Stimulated activated CD4-positive, alpha-beta T cell treated with anti-CD3 and anti-CD28 coated beads, Interleukin-2, amount 100 ng/mL, for 24 hours (primary cell): ENCODE data around the gene PPIF.

Experiments used
- DNase-seq, 2 donors: peaks; one replicate each; pipeline ENCODE4 v3.0.0-alpha.2; 2020

The PPIF gene

GRCh38 chr10:79375321-79376077 lies 28.2 kb downstream of the PPIF start:
- DNase-seq: peak in 1 of 2 donors; percentile 12

GRCh38 chr10:79376078-79376628 lies 28.9 kb downstream of the PPIF start:
- DNase-seq: peak in 1 of 2 donors; percentile 11

DNA sequence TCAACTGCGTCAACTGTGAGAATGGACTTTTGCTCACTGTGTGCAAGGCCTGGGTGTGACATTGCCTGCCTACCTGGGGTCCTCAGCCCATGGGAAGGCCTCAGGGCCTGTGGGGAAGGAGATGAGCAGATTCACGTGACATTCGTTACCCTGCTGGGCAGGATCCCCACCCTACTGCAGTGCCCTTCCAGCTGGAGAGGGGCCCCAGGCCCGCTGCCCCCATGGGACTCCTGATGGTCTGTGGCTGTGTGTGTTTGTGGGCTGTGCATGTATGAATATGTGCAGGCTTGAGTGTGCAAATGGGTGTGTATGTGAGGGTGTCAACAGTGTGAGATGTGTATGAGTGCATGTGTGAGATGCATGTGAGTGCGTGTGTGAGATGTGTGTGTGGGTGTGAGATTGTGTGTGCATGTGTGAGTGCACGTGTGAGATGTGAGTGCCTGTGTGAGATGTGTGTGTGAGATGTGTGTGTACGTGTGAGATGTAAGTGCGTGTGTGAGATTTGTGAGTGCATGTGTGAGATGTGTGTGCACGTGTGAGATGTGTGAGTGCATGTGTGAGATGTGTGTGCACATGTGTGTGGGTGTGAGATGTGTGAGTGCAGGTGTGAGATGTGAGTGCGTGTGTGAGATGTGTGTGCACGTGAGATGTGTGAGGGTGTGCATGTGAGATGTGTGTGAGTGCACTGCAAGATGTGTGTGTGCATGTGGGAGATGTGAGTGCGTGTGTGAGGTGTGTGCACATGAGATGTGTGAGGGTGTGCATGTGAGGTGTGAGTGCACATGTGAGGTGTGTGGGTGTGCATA lies 29.7 kb downstream of the PPIF start:
- DNase-seq: peak in 1 of 2 donors; percentile 14

GRCh38 chr10:79377557-79378382 lies 30.5 kb downstream of the PPIF start:
- peak in 1 of 2 donors; percentile 10 for DNase-seq

DNA sequence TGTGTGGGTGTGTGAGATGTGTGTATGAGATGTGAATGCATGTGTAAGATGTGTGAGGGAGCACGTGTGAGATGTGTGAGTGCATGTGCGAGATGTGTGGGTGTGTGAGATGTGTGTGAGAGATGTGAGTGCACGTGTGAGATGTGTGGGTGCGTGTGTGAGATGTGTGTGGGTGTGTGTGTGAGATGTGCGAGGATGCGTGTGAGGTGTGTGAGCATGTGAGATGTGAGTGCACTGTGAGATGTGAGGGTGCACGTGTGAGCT lies 31.0 kb downstream of the PPIF start:
- peak in 1 of 2 donors; percentile 11 for DNase-seq

DNA sequence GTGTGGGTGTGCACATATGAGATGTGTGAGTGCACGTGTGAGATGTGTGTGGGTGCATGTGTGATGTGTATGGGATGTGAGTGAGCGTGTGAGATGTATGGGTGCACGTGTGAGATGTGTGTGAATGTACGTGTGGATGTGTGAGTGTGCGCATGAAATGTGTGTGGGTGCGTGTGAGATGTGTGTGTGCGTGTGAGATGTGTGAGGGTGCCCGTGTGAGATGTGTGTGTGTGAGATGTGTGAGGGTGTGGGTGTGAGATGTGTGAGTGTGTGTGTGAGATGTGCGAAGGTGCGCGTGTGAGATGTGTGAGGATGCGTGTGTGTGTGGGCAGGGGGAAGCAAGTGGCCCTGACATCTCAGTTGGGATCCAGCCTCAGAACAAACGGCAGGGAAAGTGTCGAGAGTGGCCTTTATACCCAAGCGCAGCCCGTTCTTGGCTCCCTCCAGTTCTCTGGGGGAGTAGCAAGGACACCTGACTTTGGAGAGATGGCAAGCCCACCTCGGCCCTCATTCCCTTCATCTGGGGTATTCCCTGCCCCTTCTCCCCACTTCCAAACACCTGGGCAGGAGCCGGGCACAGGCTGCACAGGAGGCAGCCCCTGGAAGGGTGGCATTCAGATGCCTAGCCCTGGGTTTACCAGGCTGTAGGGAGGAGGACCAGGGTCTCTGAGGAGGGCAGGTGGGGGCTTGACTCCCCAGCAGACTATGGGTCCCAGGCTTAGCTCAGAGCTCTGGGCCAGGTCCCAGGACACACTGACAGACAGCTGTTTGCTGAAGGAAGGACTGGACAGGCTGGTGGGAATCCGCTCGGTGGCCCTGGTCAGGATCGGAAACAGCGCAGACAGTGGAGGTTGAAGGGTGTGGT lies 31.6 kb downstream of the PPIF start:
- DNase-seq: peak in 1 of 2 donors; percentile 15

- peak in 1 of 2 donors; percentile 0 for DNase-seq
Measured at GRCh38 chr10:79379512-79380124, 32.3 kb downstream of the PPIF start.

DNA sequence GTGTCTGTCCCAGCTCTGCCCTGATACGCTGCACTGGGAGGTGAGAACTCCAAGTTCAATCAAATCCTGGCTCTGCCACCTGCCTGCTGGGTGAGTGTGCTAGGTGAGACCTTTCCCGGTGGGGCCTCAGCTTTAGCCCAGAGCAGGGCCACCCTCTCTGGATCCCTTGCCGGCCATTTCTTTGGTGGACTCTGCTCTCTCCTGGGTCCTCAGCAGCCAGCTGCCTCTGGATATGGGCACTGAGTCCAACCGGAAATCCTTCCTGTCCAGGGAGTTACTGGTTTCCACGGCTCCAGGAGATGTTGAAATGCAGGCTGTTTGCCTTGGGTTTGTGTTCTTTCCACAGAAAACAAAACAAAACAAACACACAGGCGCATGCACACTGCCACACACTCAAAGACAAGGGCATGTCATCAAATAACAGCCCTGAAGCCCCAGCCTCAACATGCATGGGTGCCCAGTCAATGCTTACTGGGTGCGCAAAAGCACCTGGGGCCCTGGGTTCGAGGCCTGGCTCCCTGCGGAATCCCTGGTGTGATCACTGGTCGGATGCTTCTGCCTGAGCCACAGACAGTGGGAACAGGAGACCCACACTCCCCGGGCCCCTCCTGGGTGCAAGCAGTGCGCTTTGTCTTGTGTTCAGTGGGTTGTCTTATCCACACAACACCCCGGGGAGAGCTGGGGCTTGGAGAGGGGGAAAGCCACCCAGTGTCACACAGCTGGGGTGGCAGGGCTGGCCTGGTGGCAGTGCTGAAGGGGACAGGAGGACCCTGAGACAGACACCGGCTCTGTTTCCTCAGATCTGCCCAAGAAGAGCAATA lies 33.1 kb downstream of the PPIF start:
- peak in 1 of 2 donors; percentile 11 for DNase-seq

DNA sequence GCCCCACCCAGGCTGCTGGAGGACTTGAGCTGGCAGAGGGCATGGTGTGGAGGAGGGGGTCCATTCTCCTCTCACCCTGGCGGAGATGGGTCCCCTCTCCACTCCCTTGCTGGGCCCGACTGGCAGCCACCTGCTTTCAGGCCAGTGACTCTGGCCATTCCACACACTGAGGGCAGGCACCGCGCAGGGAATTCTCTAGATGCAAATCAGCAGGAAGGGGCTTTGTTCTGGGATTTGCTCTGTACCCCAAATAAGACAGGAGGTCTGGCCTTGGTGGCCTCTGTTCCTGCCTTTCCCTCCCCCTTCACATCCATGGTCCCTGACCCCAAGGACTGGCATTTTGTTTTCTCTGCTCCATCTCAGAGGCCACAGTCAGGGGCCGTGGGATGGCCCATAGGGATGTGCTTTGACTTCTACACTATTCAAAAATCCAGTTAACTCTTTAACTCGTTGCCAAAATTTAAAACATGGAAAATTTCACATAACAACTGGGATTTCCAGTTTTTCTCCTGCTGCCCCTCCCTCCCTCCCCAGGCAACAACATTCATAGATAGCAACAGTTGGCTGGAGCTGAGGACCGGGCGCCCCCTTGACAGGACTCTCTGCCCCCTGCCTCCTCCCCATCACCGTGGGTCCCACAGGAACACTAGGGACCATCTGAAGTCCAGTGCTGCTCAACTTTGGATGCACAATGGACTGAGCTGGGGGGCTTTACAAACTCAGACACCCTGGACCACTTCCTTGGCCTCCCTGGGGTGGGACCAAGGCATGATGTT lies 33.9 kb downstream of the PPIF start:
- no peak for DNase-seq

DNA sequence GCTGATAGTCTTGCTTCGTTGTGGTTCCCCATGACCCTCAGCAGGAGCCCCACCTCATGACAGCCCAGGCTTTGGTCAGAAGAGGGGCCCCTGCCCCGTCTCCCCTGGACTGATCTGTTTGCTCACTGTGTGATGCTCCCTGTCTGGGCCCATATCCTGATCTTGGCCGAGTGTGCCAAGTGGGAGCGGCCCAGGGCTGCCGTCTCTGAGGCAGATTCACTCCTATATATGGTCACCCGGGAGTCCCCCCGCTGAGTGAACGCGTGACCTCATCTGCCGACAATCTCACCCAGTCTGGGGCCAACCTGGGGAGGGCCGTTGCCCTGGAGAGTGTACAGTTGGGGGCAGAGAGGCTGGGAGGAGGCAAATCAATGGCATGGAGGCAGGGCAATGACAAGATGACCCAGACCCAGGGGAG lies 34.5 kb downstream of the PPIF start:
- peak in 1 of 2 donors; percentile 10 for DNase-seq

DNA sequence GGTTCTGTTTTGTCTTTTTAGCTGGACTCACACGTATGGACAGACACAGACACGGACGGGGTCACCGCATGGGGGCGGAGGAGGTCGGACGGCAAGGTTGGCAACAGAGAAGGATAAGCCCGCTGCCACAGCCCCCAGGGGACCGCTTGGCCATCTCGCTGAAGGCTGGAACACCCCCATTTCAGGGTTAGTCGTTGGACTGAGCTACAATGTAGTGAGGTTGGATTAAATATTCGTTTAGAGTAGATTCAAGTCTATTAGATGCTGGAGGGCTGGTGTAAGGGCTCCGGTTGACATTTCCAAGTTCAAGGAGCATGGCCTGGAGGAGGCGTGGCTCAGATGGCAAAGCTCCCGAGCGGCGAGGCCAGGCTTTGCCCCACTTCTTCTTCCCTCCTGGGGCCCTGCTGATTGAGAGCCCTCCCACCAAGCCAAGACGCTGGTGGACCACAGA lies 35.2 kb downstream of the PPIF start:
- DNase-seq: peak in 1 of 2 donors; percentile 11

DNA sequence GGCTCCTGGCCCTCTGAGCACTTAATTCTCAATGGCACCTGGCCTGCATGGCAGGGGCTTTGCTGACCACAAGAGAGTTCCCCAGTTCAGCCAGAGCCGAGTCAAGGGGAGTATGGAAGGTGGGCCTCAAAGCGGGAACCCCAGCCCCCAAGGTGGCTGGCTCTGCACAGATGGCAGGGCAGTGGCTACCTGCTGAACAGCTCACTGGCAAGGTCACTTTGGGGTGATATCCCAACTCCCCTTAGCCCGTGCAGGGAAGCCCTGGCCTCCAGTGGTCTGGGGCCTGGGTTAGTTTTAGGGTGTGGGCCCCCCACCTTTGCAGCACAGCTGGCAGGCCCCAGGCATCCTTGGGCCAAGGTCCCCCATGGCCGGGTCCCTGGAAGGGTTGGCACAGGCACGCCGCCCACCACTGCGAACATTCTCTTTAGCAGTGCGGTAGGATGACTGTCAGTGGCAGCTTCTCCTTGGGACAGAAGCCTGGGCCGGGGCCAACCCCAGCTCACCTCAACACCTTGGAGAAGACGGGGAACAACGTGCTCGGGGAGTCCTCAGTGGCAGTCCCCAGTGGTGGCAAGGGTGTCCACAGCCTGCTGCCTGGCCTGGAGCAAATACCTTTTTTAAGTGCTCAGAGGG lies 36.8 kb downstream of the PPIF start:
- peak in 1 of 2 donors; percentile 11 for DNase-seq

- DNase-seq: no peak
Measured at GRCh38 chr10:79384773-79385391, 37.6 kb downstream of the PPIF start.

- DNase-seq: peak in 1 of 2 donors; percentile 11
Measured at GRCh38 chr10:79385392-79385795, 38.1 kb downstream of the PPIF start.

DNA sequence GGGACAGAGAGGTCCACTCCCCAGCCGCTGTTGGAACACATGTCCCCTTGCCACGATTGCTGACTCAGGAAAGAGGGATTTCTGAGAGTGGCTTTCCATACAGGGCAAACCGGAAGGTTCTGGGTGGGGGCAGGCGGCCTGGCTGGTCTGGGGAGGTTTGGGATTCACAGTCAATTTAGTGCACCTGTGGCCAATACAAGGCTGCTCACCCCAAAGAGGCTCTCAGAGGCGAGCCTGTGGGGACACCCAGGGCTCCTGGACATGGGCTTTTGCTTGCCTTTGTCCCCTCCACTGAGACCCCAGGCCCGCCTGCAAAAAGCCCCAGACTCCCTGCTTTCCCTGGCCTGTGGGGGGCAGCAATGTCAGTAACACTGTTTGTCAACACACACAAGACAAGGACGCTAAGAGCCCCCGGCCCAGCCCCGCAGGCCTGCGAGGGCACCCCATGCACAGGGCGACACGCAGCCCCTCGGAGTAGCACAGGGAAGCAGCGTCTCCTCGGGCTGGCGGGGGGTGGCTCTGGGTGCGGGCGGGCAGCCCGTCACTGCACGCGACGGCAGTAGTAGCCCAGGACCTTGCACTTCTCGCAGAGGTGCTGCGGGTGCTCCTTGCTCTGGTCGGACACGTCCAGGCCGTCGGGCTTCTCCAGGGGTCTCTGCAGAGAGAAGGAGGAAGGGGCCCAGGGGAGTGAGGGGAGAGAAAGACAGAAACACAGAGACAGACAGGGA lies 38.7 kb downstream of the PPIF start:
- peak in 1 of 2 donors; percentile 11 for DNase-seq

DNA sequence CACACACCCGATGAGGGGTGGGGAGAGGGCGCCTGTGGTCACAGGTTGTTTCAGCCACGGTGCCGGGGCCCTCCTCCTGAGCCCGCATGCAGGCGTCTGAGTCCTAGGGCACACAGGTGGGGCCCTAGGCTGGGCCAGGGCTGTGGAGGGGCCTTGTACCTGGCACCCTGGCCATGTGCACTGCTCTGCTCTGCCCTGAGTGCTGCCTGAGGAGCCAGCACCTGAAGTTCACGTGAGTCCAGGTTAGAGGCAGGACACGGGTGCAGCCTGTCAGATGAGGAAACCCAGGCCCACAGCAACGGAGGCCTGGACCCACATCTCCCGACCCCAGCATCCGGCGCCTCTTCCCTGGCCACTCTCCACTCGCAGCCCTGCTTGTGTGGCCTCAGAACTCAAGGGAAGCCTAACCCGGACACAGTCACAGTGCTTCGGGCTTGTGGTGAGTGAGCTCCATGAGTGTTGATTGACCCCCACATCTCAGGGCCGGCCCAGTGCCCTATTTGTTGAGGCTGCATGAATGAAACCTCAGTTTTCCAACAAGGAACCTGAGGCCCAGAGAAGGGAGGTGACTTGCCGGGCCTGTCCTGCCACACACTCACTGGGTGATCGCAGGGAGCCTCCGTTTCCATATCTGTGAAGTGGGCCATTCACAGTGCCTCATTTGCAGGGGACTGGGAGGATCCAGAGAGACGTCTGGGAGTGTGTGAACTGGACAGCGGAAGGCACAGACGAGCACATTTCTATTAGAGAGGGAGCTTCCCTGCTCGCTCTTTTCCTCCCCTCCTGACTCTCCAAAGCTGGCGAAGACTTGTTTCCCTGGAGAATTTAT lies 39.6 kb downstream of the PPIF start:
- DNase-seq: peak in 1 of 2 donors; percentile 6

DNA sequence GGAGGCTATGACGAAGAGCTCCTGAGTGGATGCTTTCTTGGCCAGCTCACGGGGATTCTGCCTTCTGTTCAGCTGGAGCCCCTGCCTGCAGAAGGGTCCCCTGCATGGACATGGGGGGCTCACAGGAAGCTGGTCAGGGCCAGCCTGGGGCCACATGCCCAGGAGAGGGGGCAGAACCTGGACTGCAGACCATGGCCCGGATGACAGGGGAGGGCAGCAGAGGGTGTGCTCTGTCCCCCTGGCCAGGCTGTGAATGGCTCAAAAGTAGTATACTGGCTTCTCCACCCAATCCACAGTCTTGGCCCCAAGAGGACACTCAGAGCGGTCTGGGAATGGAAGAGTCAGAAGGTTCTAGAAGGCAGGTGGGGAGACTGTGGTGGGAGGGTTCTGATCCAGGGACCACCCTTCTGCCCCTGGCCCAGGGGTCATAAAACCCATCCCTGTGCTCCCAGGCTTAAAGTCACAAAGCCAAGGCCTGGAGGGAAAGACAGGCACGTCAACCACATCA lies 40.3 kb downstream of the PPIF start:
- DNase-seq: peak in 1 of 2 donors; percentile 10
